GM21367 (cell line): ENCODE results near the gene UBR2.
A peak's percentile ranks its signal among the peaks of the same experiment; 100 is the strongest.
"Not testable (repeated sequence)": the region's sequence is repeated elsewhere in the genome, so short reads cannot be mapped to it uniquely, and the experiment has no call there.

Experiments used
- ATAC-seq: cut with Tn5 transposase; IDR thresholded peaks from one replicate; pipeline ENCODE4 v1.9.1; 2021; ENCODE audit not compliant: unreplicated experiment

The UBR2 gene

GRCh38 chr6:42726026-42726425 is 162.2 kb downstream of the UBR2 start:
- ATAC-seq: no peak

- ATAC-seq: peak; percentile 61
These were observed 162.8 kb downstream of the UBR2 start for GRCh38 chr6:42726485-42727086.

- peak; percentile 10 for ATAC-seq
These were observed 163.3 kb downstream of the UBR2 start for GRCh38 chr6:42727087-42727611.

GRCh38 chr6:42727627-42728026 is 163.8 kb downstream of the UBR2 start:
- ATAC-seq: no peak

GRCh38 chr6:42729731-42730130 is 165.9 kb downstream of the UBR2 start:
- ATAC-seq: no peak

- ATAC-seq: not testable (repeated sequence)
These were observed 170.1 kb downstream of the UBR2 start for GRCh38 chr6:42733867-42734481.

- ATAC-seq: no peak
These were observed 172.1 kb downstream of the UBR2 start for GRCh38 chr6:42735976-42736375.

GRCh38 chr6:42740725-42741124 is 176.9 kb downstream of the UBR2 start:
- ATAC-seq: no peak

GRCh38 chr6:42742116-42742894 is 178.5 kb downstream of the UBR2 start:
- no peak for ATAC-seq
